ENCODE results near the gene UBE2V1.

UBE2V1 gene

GRCh38 chr20:50058662-50059402, 54.1 kb downstream of the UBE2V1 start:
- no peak for TF ChIP-seq CTCF (IDR thresholded peaks at IDR 0.05; ENCODE audit: low read depth, low read length)
- DNase-seq (ENCODE audit: low read depth, low spot score) = no peak
- in situ Hi-C loops (cut with HindIII; ENCODE audit: low sequenced_read_pairs) = no loop called here
- no peak overlapping the region for H3K4me3 ChIP-seq (ENCODE audit: low read depth, low read length)

- in situ Hi-C loops (cut with HindIII; ENCODE audit: low sequenced_read_pairs) = no loop called here
- TF ChIP-seq CTCF (IDR thresholded peaks at IDR 0.05; ENCODE audit: low read depth, low read length) = no peak
- DNase-seq (ENCODE audit: low read depth, low spot score) = no peak
- H3K4me3 ChIP-seq (ENCODE audit: low read depth, low read length) = no peak overlapping the region
Observed at GRCh38 chr20:50057714-50058053, 55.3 kb downstream of the UBE2V1 start.

DNA sequence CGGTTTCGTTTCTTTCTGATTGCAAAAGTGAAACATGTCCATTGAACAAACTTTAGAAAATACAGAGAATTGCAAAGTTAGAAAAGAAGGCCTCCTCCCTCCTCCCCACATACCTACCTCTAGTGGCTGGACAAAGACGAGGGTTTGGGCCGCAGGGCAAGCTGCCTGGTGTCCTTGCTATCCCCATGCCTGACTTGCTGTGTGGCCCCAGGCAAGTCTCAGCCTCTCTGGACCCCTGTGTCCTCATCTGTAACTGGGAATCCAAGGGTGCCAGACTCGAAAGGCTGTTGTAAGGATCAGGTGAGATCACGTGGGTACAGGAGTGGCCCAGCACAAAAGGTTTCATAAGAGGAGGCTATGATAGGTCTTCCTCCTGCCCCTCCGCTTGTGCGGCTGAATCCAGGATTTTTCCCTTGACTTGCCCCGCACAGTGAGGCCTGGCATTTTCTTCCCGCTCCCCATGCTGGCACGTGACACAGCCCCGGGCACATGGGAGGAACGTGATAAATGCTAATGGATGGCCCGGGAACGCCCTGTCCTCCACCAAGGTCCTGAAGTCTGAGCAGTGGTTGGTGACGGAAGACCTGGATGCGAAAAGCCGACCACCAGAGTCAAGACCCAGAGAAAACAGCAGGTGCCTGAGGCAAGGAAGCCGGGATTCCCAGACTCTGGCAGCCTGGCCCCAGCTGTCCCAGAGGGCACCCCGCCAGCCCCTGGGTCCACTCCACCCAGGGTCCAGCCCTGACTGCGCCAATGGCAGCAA, 55.8 kb downstream of the UBE2V1 start:
- no peak for DNase-seq (ENCODE audit: low read depth, low spot score)
- no peak overlapping the region for H3K4me3 ChIP-seq (ENCODE audit: low read depth, low read length)
- in situ Hi-C loops (cut with HindIII; ENCODE audit: low sequenced_read_pairs) = no loop called here
- TF ChIP-seq CTCF (IDR thresholded peaks at IDR 0.05; ENCODE audit: low read depth, low read length) = no peak

DNA sequence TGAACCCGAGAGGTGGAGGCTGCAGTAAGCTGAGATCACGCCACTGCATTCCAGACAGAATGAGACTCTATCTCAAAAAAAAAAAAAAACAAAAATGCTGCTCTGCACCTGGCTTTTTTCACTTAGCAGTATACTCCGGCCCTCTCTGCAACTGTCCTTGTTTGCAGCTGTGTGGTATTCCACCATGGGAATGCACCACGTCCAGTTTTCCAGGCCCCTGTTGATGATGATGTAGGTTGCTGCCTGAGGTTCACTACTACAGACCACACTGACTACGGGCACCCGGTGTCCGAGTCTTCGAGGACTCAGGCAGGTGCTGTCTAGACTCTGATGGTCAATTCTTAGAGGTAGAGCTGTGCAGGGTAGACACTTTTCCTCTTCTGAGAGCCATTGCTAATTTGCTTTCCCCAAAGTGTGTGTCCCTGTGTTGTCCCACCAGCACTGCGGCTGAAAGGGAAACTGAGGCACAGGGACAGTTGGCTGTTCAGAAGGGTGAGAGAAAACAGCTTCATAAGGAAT, 56.5 kb downstream of the UBE2V1 start:
- no peak overlapping the region for H3K4me3 ChIP-seq (ENCODE audit: low read depth, low read length)
- in situ Hi-C loops (cut with HindIII; ENCODE audit: low sequenced_read_pairs) = no loop called here
- DNase-seq (ENCODE audit: low read depth, low spot score) = no peak
- no peak for TF ChIP-seq CTCF (IDR thresholded peaks at IDR 0.05; ENCODE audit: low read depth, low read length)

DNA sequence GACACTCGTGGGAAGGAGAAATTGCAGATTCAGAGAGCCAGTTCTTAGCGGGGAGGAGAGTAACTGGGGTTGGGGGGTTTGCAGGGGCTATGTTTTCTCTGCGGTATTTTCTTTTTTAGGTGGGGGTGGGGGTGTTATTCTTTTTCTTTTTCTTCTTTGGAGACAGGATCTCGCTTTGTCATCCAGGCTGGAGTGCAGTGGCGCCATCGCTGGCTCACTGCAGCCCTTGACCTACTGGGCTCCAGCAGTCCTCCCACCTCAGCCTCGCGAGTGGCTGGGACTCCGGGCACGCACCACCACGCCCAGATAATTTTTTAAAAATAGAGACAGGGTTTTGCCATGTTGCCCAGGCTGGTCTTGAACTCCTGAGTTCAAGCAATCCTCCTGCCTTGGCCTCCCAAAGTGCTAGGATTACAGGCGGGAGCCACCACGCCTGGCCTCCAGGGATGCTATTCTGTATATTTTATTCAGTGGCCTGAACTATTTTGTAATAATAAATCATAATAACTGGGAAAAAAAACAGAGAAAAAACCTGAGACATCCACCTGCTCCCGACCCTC, 57.3 kb downstream of the UBE2V1 start:
- no peak for DNase-seq (ENCODE audit: low read depth, low spot score)
- in situ Hi-C loops (cut with HindIII; ENCODE audit: low sequenced_read_pairs) = no loop called here
- no peak for TF ChIP-seq CTCF (IDR thresholded peaks at IDR 0.05; ENCODE audit: low read depth, low read length)
- no peak overlapping the region for H3K4me3 ChIP-seq (ENCODE audit: low read depth, low read length)

GRCh38 chr20:50054626-50055511, 58.1 kb downstream of the UBE2V1 start:
- peak; percentile 81 for DNase-seq (ENCODE audit: low read depth, low spot score)
- in situ Hi-C loops (cut with HindIII; ENCODE audit: low sequenced_read_pairs) = no loop called here
- no peak overlapping the region for H3K4me3 ChIP-seq (ENCODE audit: low read depth, low read length)
- TF ChIP-seq CTCF (IDR thresholded peaks at IDR 0.05; ENCODE audit: low read depth, low read length) = no peak
